GM23338 (cell line): ENCODE results near the gene CATSPERE. TPM values are rescaled to one million over a fixed set of nuclear protein-coding genes. Genes with fewer than 3 reads are reported as not detected.

Experiments used
- ATAC-seq: fragments of 200-7000 bp; cut with Tn5 transposase; 3 replicates; pipeline ENCODE4 v1.9.1; 2020
- DNase-seq: peaks from one replicate; pipeline ENCODE4 v3.0.0-alpha.2; 2015; ENCODE audit warnings: low spot score
- H2AFZ ChIP-seq: fragments of 200-600 bp; sonication (generic); 2 replicates; pipeline ENCODE4 v1.8.0; 2016; ENCODE audit warnings: antibody characterized with exemption, mild to moderate bottlenecking, moderate library complexity
- H3F3A ChIP-seq: fragments of 200-600 bp; sonication (generic); replicated peaks from 2 replicates; pipeline ENCODE4 v1.8.0; 2017; ENCODE audit warnings: antibody characterized with exemption, mixed run types, low read depth
- H3K27ac ChIP-seq: fragments of 200-600 bp; sonication (generic); 2 replicates; pipeline ENCODE4 v1.6.1; 2016; ENCODE audit warnings: low read depth
- H3K27me3 ChIP-seq: fragments of 200-600 bp; sonication (generic); 2 replicates; pipeline ENCODE4 v1.8.0; 2016; ENCODE audit warnings: mild to moderate bottlenecking, mixed run types, moderate library complexity; ENCODE audit not compliant: insufficient read depth
- H3K36me3 ChIP-seq: fragments of 200-600 bp; sonication (generic); 2 replicates; pipeline ENCODE4 v1.8.0; 2016; ENCODE audit warnings: mild to moderate bottlenecking; ENCODE audit not compliant: insufficient read depth
- H3K4me1 ChIP-seq: fragments of 200-600 bp; sonication (generic); 2 replicates; pipeline ENCODE4 v1.8.0; 2016; ENCODE audit warnings: mild to moderate bottlenecking, moderate library complexity; ENCODE audit not compliant: insufficient read depth
- H3K4me2 ChIP-seq: fragments of 200-600 bp; sonication (generic); 2 replicates; pipeline ENCODE4 v1.7.1; 2017; ENCODE audit warnings: mixed run types
- H3K4me3 ChIP-seq: fragments of 200-600 bp; sonication (generic); 2 replicates; pipeline ENCODE4 v1.6.1; 2016; ENCODE audit warnings: mixed run types
- H3K79me2 ChIP-seq: fragments of 200-600 bp; sonication (generic); replicated peaks from 2 replicates; pipeline ENCODE4 v1.8.0; 2017; ENCODE audit warnings: mild to moderate bottlenecking; ENCODE audit not compliant: insufficient read depth
- H3K9me2 ChIP-seq: fragments of 200-600 bp; sonication (generic); 2 replicates; pipeline ENCODE4 v1.8.0; 2017; ENCODE audit not compliant: insufficient read depth
- H4K20me1 ChIP-seq: fragments of 200-600 bp; sonication (generic); replicated peaks from 2 replicates; pipeline ENCODE4 v1.8.0; 2017; ENCODE audit warnings: mild to moderate bottlenecking; ENCODE audit not compliant: insufficient read depth
- H3K27ac Mint-ChIP-seq: 2 replicates; pipeline ENCODE4 v1.8.0; 2020; ENCODE audit warnings: inconsistent platforms, mild to moderate bottlenecking, moderate library complexity, mixed read lengths
- H3K27me3 Mint-ChIP-seq: 3 replicates; pipeline ENCODE4 v1.8.0; 2022; ENCODE audit warnings: low read depth, mild to moderate bottlenecking, moderate library complexity, mixed read lengths, inconsistent platforms; ENCODE audit not compliant: insufficient read depth, poor library complexity
- H3K36me3 Mint-ChIP-seq: 3 replicates; pipeline ENCODE4 v1.8.0; 2021; ENCODE audit warnings: low read depth, mild to moderate bottlenecking, inconsistent platforms, moderate library complexity, mixed read lengths
- H3K4me1 Mint-ChIP-seq: 3 replicates; pipeline ENCODE4 v1.8.0; 2020; ENCODE audit warnings: mild to moderate bottlenecking, inconsistent platforms, mixed read lengths
- H3K4me3 Mint-ChIP-seq: 3 replicates; pipeline ENCODE4 v1.8.0; 2021; ENCODE audit warnings: moderate library complexity, mild to moderate bottlenecking, inconsistent platforms, mixed read lengths
- H3K9me3 Mint-ChIP-seq: 3 replicates; pipeline ENCODE4 v1.8.0; 2020; ENCODE audit warnings: moderate library complexity, mild to moderate bottlenecking, inconsistent platforms, mixed read lengths
- CREB1 ChIP-seq: fragments of 250-450 bp; sonication (Bioruptor Pico); IDR thresholded peaks from 2 replicates; pipeline ENCODE4 v1.5.0; 2020; ENCODE audit warnings: low read depth, mild to moderate bottlenecking, moderate library complexity
- EZH2 ChIP-seq: fragments of 200-600 bp; sonication (generic); IDR thresholded peaks from one replicate; pipeline ENCODE4 v1.8.0; 2017; ENCODE audit warnings: antibody characterized with exemption, mild to moderate bottlenecking, low read depth; ENCODE audit not compliant: unreplicated experiment
- EZH2phosphoT487 ChIP-seq: fragments of 200-600 bp; sonication (generic); IDR thresholded peaks from one replicate; pipeline ENCODE4 v1.8.1; 2018; ENCODE audit warnings: antibody characterized with exemption; ENCODE audit not compliant: unreplicated experiment
- JUNB ChIP-seq: IDR thresholded peaks from one replicate; pipeline ENCODE4 v1.6.1; 2016; ENCODE audit warnings: antibody characterized with exemption; ENCODE audit not compliant: unreplicated experiment
- NANOG ChIP-seq: IDR thresholded peaks from 2 replicates; pipeline ENCODE4 v1.6.1; 2016; ENCODE audit warnings: antibody characterized with exemption, borderline replicate concordance
- POLR2AphosphoS5 ChIP-seq: IDR thresholded peaks from 2 replicates; pipeline ENCODE4 v1.6.1; 2016; ENCODE audit warnings: antibody characterized with exemption, low read depth
- REST ChIP-seq: IDR thresholded peaks from one replicate; pipeline ENCODE4 v1.6.1; 2018; ENCODE audit warnings: antibody characterized with exemption; ENCODE audit not compliant: unreplicated experiment
- STAT1 ChIP-seq: IDR thresholded peaks from one replicate; pipeline ENCODE4 v1.6.1; 2016; ENCODE audit warnings: antibody characterized with exemption; ENCODE audit not compliant: unreplicated experiment
- ZNF114 ChIP-seq: fragments of 250-450 bp; sonication (Bioruptor Pico); IDR thresholded peaks from 2 replicates; pipeline ENCODE4 v1.5.0; 2020; ENCODE audit warnings: mild to moderate bottlenecking, moderate library complexity
- ZNF331 ChIP-seq: fragments of 250-450 bp; sonication (Bioruptor Pico); IDR thresholded peaks from 2 replicates; pipeline ENCODE4 v1.5.0; 2020; ENCODE audit warnings: low read depth, mild to moderate bottlenecking, moderate library complexity
- polyA plus RNA-seq: library from polyadenylated mRNA; unstranded; fragments of >200 nt; fragmentation: Nextera tagmentation; extraction: Ambion mirVana; gene quantifications from 2 replicates; pipeline ENCODE4 v1.2.1, GENCODE V29; 2016
- total RNA-seq: library from RNA; depleted of rRNA; stranded (reverse); fragments of >200 nt; shearing (Covaris generic); gene quantifications from 2 replicates; pipeline ENCODE4 v1.2.3, GENCODE V29; 2014
- TF ChIP-seq, protein P1 (sequence below): IDR thresholded peaks from 2 replicates; pipeline ENCODE4 v1.6.1; 2016; ENCODE audit warnings: antibody characterized with exemption
- TF ChIP-seq, protein P2 (sequence below), 2 experiments: fragments of 200-600 bp in 1 of 2; sonication (generic) in 1 of 2; conservative IDR thresholded peaks; 2 replicates each; pipeline versions ENCODE4 v1.5.1 to v1.6.1; 2016 to 2017; ENCODE audit warnings: antibody characterized with exemption in 2 of 2, low read depth in 2 of 2, mild to moderate bottlenecking in 2 of 2, moderate library complexity in 1 of 2

The CATSPERE gene
- total and polyA plus RNA-seq, 2 experiments from 2014 or later = 0.70 TPM; not detected in 1

DNA sequence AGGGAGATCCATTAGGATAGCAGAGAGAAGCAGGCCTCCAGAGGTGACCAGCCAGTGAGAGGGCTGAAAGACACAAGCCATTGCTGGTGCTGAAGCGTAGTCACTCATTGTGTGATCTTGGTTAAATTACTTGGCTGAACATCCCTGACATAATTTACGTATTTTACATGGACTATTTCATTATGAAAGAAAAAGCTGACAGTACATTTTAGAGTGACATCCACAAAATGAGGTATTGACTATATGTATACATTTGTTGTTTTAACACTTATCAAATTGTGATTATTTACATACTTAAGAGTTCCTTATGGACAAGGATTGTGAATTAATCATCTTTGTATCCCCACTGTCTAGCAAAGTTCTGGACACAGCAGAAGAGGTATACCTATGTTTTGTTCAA is 206.7 kb downstream of the CATSPERE start (continued):
- TF ChIP-seq STAT1 = no peak
- no peak for TF ChIP-seq CREB1 (CRISPR knock-in tag)
- no peak for TF ChIP-seq EZH2
- no peak for TF ChIP-seq ZNF114
- TF ChIP-seq, protein P1, sequence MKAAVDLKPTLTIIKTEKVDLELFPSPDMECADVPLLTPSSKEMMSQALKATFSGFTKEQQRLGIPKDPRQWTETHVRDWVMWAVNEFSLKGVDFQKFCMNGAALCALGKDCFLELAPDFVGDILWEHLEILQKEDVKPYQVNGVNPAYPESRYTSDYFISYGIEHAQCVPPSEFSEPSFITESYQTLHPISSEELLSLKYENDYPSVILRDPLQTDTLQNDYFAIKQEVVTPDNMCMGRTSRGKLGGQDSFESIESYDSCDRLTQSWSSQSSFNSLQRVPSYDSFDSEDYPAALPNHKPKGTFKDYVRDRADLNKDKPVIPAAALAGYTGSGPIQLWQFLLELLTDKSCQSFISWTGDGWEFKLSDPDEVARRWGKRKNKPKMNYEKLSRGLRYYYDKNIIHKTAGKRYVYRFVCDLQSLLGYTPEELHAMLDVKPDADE = no peak
- TF ChIP-seq NANOG = no peak
- TF ChIP-seq ZNF331 (CRISPR knock-in tag) = no peak
- TF ChIP-seq, protein P2, sequence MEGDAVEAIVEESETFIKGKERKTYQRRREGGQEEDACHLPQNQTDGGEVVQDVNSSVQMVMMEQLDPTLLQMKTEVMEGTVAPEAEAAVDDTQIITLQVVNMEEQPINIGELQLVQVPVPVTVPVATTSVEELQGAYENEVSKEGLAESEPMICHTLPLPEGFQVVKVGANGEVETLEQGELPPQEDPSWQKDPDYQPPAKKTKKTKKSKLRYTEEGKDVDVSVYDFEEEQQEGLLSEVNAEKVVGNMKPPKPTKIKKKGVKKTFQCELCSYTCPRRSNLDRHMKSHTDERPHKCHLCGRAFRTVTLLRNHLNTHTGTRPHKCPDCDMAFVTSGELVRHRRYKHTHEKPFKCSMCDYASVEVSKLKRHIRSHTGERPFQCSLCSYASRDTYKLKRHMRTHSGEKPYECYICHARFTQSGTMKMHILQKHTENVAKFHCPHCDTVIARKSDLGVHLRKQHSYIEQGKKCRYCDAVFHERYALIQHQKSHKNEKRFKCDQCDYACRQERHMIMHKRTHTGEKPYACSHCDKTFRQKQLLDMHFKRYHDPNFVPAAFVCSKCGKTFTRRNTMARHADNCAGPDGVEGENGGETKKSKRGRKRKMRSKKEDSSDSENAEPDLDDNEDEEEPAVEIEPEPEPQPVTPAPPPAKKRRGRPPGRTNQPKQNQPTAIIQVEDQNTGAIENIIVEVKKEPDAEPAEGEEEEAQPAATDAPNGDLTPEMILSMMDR (conservative IDR thresholded peaks at IDR 0.05; ENCODE audit: low read depth in 2 of 2) = no peak
- no peak for TF ChIP-seq EZH2phosphoT487
- TF ChIP-seq REST = no peak
- no peak for TF ChIP-seq POLR2AphosphoS5

- no peaks in the 10 kb centered on the region for H3K9me2 ChIP-seq
- no peak overlapping the region for H3K27ac Mint-ChIP-seq
- no peak overlapping the region for H3K27ac ChIP-seq
- no peak for DNase-seq
- TF ChIP-seq EZH2 (no peak), REST (no peak), ZNF331 (CRISPR knock-in tag) (no peak), JUNB (no peak), EZH2phosphoT487 (no peak), STAT1 (no peak), ZNF114 (no peak), NANOG (no peak)
- TF ChIP-seq, protein P2 (conservative IDR thresholded peaks at IDR 0.05; ENCODE audit: low read depth in 2 of 2) = no peak
- no peaks in the 10 kb centered on the region for H3F3A ChIP-seq
- no peaks in the 10 kb centered on the region for H3K27me3 Mint-ChIP-seq
- H4K20me1 ChIP-seq = peaks cover 30% of the 10 kb centered on the region
- H3K4me3 Mint-ChIP-seq = no peak overlapping the region
- H3K4me1 ChIP-seq = no peaks in the 10 kb centered on the region
- H3K36me3 ChIP-seq = no peaks in the 10 kb centered on the region
- no peak for ATAC-seq
- H3K36me3 Mint-ChIP-seq = peaks cover 24% of the 10 kb centered on the region; the same call in 2 of the 3 replicates
- H3K27me3 ChIP-seq = no peaks in the 10 kb centered on the region
- no peak overlapping the region for H3K4me3 ChIP-seq
- no peak overlapping the region for H2AFZ ChIP-seq
- H3K4me1 Mint-ChIP-seq = no peaks in the 10 kb centered on the region; the same call in 2 of the 3 replicates
- no peak overlapping the region for H3K4me2 ChIP-seq
- H3K9me3 Mint-ChIP-seq = no peaks in the 10 kb centered on the region
- peaks cover 100% of the 10 kb centered on the region for H3K79me2 ChIP-seq
Observed at GRCh38 chr1:244672946-244673682, 212.0 kb downstream of the CATSPERE start.
